HEK293 (cell line): ENCODE data around the gene DAGLB.
A peak's percentile ranks its signal among the peaks of the same experiment; 100 is the strongest.

Experiments
- BCL11A ChIP-seq: fragments of 450-650 bp; formaldehyde crosslinking; IDR thresholded peaks from 2 replicates; pipeline ENCODE4 v1.5.1; 2016; ENCODE audit warnings: low read depth, missing biosample characterization, missing genetic modification characterization
- GFI1B ChIP-seq: fragments of 450-650 bp; formaldehyde crosslinking; IDR thresholded peaks from 2 replicates; pipeline ENCODE4 v1.5.1; 2016; ENCODE audit warnings: missing biosample characterization, missing genetic modification characterization
- HOXC10 ChIP-seq: sonication (generic); formaldehyde crosslinking; IDR thresholded peaks from 2 replicates; pipeline ENCODE4 v1.8.1; 2023; ENCODE audit warnings: mild to moderate bottlenecking, missing genetic modification reagents
- HOXD13 ChIP-seq: sonication (generic); formaldehyde crosslinking; IDR thresholded peaks from 2 replicates; pipeline ENCODE4 v1.8.0; 2022; ENCODE audit warnings: missing genetic modification reagents, borderline replicate concordance
- IKZF3 ChIP-seq: fragments of 450-650 bp; IDR thresholded peaks from 2 replicates; pipeline ENCODE4 v1.5.0; 2018; ENCODE audit warnings: missing biosample characterization, mild to moderate bottlenecking, missing genetic modification characterization, moderate library complexity
- KLF1 ChIP-seq: fragments of 450-650 bp; formaldehyde crosslinking; IDR thresholded peaks from 2 replicates; pipeline ENCODE4 v1.5.1; 2016; ENCODE audit warnings: missing biosample characterization, missing genetic modification characterization
- MZF1 ChIP-seq: fragments of 450-650 bp; formaldehyde crosslinking; IDR thresholded peaks from 2 replicates; pipeline ENCODE4 v1.5.1; 2017; ENCODE audit warnings: missing biosample characterization, missing genetic modification characterization, borderline replicate concordance
- ZBTB17 ChIP-seq: fragments of 450-650 bp; formaldehyde crosslinking; IDR thresholded peaks from 2 replicates; pipeline ENCODE4 v1.5.1; 2016; ENCODE audit warnings: missing biosample characterization, missing genetic modification characterization
- ZEB2 ChIP-seq: fragments of 450-650 bp; formaldehyde crosslinking; IDR thresholded peaks from 2 replicates; pipeline ENCODE4 v1.5.1; 2016; ENCODE audit warnings: missing biosample characterization, missing genetic modification characterization
- ZIC2 ChIP-seq: fragments of 450-650 bp; formaldehyde crosslinking; IDR thresholded peaks from 2 replicates; pipeline ENCODE4 v1.5.1; 2016; ENCODE audit warnings: missing biosample characterization, missing genetic modification characterization
- ZNF133 ChIP-seq: fragments of 450-650 bp; formaldehyde crosslinking; IDR thresholded peaks from 2 replicates; pipeline ENCODE4 v1.5.1; 2016; ENCODE audit warnings: missing biosample characterization, missing genetic modification characterization
- ZNF157 ChIP-seq: fragments of 450-650 bp; formaldehyde crosslinking; IDR thresholded peaks from 2 replicates; pipeline ENCODE4 v1.5.1; 2016; ENCODE audit warnings: missing biosample characterization, missing genetic modification characterization
- ZNF16 ChIP-seq: fragments of 450-650 bp; formaldehyde crosslinking; IDR thresholded peaks from 2 replicates; pipeline ENCODE4 v1.5.1; 2016; ENCODE audit warnings: low read depth, missing biosample characterization, missing genetic modification characterization
- ZNF561 ChIP-seq: fragments of 450-650 bp; IDR thresholded peaks from 2 replicates; pipeline ENCODE4 v1.5.1; 2018; ENCODE audit warnings: missing biosample characterization, missing genetic modification characterization, borderline replicate concordance
- ZNF585B ChIP-seq: fragments of 450-650 bp; formaldehyde crosslinking; IDR thresholded peaks from 2 replicates; pipeline ENCODE4 v1.5.1; 2016; ENCODE audit warnings: missing biosample characterization, missing genetic modification characterization
- ZNF621 ChIP-seq: fragments of 450-650 bp; formaldehyde crosslinking; IDR thresholded peaks from 2 replicates; pipeline ENCODE4 v1.5.1; 2017; ENCODE audit warnings: missing biosample characterization, missing genetic modification characterization
- ZNF658 ChIP-seq: fragments of 450-650 bp; formaldehyde crosslinking; IDR thresholded peaks from 2 replicates; pipeline ENCODE4; 2016; ENCODE audit warnings: missing biosample characterization, missing genetic modification characterization
- ZNF701 ChIP-seq: fragments of 450-650 bp; formaldehyde crosslinking; IDR thresholded peaks from 2 replicates; pipeline ENCODE4 v1.5.1; 2016; ENCODE audit warnings: missing biosample characterization, missing genetic modification characterization
- ZNF76 ChIP-seq: fragments of 450-650 bp; formaldehyde crosslinking; IDR thresholded peaks from 2 replicates; pipeline ENCODE4; 2016; ENCODE audit warnings: low read depth, missing biosample characterization, missing genetic modification characterization, borderline replicate concordance
- ZSCAN30 ChIP-seq: fragments of 450-650 bp; IDR thresholded peaks from 2 replicates; pipeline ENCODE4 v1.5.1; 2018; ENCODE audit warnings: missing biosample characterization, mild to moderate bottlenecking, missing genetic modification characterization, moderate library complexity
- TF ChIP-seq, protein P1 (sequence below): fragments of 450-650 bp; formaldehyde crosslinking; IDR thresholded peaks from 2 replicates; pipeline ENCODE4 v1.5.1; 2016; ENCODE audit warnings: missing biosample characterization, missing genetic modification characterization
- TF ChIP-seq, protein P2 (sequence below): fragments of 450-650 bp; formaldehyde crosslinking; IDR thresholded peaks from 2 replicates; pipeline ENCODE4 v1.5.0; 2017; ENCODE audit warnings: missing biosample characterization, missing genetic modification characterization, borderline replicate concordance
- TF ChIP-seq, protein P3 (sequence below): fragments of 450-650 bp; formaldehyde crosslinking; IDR thresholded peaks from 2 replicates; pipeline ENCODE4 v1.5.1; 2016; ENCODE audit warnings: missing biosample characterization, missing genetic modification characterization
- TF ChIP-seq, protein P4 (sequence below): fragments of 450-650 bp; formaldehyde crosslinking; IDR thresholded peaks from 2 replicates; pipeline ENCODE4 v1.5.1; 2016; ENCODE audit warnings: missing biosample characterization, missing genetic modification characterization
- TF ChIP-seq, protein P5 (sequence below): fragments of 450-650 bp; formaldehyde crosslinking; IDR thresholded peaks from 2 replicates; pipeline ENCODE4 v1.5.1; 2016; ENCODE audit warnings: missing biosample characterization, missing genetic modification characterization

DAGLB gene

DNA sequence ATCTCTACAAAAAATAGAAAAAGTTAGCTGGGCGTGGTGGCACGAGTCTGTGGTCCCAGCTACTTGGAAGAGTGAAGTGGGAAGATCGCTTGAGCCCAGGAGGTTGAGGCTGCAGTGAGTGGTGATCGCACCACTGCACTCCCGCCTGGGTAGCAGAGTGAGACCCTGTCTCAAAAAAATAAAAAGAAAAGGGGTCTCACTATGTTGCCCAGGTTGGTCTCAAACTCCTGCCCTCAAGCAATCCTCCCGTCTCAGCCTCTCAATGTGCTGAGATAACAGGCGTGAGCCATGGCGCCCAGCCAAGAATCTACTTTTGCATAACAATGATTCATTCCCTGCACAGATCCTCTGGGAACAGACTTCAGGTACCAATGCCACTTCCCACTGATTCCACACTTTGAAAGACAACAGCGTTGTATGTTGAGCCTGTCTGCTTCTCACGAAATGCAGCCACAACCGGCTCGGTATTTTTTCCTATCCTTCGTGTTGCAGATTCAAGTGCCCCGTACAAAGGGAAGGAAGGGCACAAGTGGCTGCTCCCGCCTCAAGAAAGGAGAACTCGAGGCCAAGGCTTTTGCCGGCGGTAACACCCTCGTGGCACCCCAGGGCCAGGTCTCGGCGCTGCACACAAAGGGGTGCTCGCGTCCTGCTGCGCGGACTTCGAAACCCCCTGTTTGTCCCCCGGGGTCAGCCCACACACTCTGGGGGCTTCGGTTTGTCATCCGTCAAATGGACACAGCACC lies 745 bp downstream of the DAGLB start (continued):
- TF ChIP-seq HOXC10 (CRISPR knock-in tag): no peak
- no peak for TF ChIP-seq ZNF133 (tag by site-specific recombination)
- peak; percentile 36; the same call in 1 of the 2 replicates for TF ChIP-seq ZEB2 (tag by site-specific recombination)
- no peak for TF ChIP-seq KLF1 (tag by site-specific recombination)
- TF ChIP-seq, protein P1, sequence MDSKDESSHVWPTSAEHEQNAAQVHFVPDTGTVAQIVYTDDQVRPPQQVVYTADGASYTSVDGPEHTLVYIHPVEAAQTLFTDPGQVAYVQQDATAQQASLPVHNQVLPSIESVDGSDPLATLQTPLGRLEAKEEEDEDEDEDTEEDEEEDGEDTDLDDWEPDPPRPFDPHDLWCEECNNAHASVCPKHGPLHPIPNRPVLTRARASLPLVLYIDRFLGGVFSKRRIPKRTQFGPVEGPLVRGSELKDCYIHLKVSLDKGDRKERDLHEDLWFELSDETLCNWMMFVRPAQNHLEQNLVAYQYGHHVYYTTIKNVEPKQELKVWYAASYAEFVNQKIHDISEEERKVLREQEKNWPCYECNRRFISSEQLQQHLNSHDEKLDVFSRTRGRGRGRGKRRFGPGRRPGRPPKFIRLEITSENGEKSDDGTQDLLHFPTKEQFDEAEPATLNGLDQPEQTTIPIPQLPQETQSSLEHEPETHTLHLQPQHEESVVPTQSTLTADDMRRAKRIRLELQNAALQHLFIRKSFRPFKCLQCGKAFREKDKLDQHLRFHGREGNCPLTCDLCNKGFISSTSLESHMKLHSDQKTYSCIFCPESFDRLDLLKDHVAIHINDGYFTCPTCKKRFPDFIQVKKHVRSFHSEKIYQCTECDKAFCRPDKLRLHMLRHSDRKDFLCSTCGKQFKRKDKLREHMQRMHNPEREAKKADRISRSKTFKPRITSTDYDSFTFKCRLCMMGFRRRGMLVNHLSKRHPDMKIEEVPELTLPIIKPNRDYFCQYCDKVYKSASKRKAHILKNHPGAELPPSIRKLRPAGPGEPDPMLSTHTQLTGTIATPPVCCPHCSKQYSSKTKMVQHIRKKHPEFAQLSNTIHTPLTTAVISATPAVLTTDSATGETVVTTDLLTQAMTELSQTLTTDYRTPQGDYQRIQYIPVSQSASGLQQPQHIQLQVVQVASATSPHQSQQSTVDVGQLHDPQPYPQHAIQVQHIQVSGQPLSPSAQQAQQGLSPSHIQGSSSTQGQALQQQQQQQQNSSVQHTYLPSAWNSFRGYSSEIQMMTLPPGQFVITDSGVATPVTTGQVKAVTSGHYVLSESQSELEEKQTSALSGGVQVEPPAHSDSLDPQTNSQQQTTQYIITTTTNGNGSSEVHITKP: peak; percentile 56
- 0 out of 2 replicates have a peak, but pooled peaks have one; percentile 17 for TF ChIP-seq ZNF76 (tag by site-specific recombination)
- no peak for TF ChIP-seq ZNF585B (tag by site-specific recombination)
- TF ChIP-seq, protein P2, sequence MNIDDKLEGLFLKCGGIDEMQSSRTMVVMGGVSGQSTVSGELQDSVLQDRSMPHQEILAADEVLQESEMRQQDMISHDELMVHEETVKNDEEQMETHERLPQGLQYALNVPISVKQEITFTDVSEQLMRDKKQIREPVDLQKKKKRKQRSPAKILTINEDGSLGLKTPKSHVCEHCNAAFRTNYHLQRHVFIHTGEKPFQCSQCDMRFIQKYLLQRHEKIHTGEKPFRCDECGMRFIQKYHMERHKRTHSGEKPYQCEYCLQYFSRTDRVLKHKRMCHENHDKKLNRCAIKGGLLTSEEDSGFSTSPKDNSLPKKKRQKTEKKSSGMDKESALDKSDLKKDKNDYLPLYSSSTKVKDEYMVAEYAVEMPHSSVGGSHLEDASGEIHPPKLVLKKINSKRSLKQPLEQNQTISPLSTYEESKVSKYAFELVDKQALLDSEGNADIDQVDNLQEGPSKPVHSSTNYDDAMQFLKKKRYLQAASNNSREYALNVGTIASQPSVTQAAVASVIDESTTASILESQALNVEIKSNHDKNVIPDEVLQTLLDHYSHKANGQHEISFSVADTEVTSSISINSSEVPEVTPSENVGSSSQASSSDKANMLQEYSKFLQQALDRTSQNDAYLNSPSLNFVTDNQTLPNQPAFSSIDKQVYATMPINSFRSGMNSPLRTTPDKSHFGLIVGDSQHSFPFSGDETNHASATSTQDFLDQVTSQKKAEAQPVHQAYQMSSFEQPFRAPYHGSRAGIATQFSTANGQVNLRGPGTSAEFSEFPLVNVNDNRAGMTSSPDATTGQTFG (tag by site-specific recombination): no peak
- no peak for TF ChIP-seq BCL11A
- no peak for TF ChIP-seq GFI1B (tag by site-specific recombination)
- no peak; the same call in 1 of the 2 replicates for TF ChIP-seq ZSCAN30 (tag by site-specific recombination)
- no peak for TF ChIP-seq ZNF701 (tag by site-specific recombination)
- no peak for TF ChIP-seq ZNF658 (tag by site-specific recombination)
- TF ChIP-seq, protein P3, sequence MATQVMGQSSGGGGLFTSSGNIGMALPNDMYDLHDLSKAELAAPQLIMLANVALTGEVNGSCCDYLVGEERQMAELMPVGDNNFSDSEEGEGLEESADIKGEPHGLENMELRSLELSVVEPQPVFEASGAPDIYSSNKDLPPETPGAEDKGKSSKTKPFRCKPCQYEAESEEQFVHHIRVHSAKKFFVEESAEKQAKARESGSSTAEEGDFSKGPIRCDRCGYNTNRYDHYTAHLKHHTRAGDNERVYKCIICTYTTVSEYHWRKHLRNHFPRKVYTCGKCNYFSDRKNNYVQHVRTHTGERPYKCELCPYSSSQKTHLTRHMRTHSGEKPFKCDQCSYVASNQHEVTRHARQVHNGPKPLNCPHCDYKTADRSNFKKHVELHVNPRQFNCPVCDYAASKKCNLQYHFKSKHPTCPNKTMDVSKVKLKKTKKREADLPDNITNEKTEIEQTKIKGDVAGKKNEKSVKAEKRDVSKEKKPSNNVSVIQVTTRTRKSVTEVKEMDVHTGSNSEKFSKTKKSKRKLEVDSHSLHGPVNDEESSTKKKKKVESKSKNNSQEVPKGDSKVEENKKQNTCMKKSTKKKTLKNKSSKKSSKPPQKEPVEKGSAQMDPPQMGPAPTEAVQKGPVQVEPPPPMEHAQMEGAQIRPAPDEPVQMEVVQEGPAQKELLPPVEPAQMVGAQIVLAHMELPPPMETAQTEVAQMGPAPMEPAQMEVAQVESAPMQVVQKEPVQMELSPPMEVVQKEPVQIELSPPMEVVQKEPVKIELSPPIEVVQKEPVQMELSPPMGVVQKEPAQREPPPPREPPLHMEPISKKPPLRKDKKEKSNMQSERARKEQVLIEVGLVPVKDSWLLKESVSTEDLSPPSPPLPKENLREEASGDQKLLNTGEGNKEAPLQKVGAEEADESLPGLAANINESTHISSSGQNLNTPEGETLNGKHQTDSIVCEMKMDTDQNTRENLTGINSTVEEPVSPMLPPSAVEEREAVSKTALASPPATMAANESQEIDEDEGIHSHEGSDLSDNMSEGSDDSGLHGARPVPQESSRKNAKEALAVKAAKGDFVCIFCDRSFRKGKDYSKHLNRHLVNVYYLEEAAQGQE (tag by site-specific recombination): no peak
- peak; percentile 74; the same call in 1 of the 2 replicates for TF ChIP-seq IKZF3 (tag by site-specific recombination)
- no peak for TF ChIP-seq HOXD13 (CRISPR knock-in tag)
- no peak for TF ChIP-seq ZNF157 (tag by site-specific recombination)
- peak; percentile 48 for TF ChIP-seq ZBTB17 (tag by site-specific recombination)
- TF ChIP-seq, protein P4, sequence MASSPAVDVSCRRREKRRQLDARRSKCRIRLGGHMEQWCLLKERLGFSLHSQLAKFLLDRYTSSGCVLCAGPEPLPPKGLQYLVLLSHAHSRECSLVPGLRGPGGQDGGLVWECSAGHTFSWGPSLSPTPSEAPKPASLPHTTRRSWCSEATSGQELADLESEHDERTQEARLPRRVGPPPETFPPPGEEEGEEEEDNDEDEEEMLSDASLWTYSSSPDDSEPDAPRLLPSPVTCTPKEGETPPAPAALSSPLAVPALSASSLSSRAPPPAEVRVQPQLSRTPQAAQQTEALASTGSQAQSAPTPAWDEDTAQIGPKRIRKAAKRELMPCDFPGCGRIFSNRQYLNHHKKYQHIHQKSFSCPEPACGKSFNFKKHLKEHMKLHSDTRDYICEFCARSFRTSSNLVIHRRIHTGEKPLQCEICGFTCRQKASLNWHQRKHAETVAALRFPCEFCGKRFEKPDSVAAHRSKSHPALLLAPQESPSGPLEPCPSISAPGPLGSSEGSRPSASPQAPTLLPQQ: no peak
- TF ChIP-seq ZNF621 (tag by site-specific recombination): no peak
- TF ChIP-seq ZNF16: no peak
- TF ChIP-seq ZIC2 (tag by site-specific recombination): no peak; the same call in 1 of the 2 replicates
- TF ChIP-seq, protein P5, sequence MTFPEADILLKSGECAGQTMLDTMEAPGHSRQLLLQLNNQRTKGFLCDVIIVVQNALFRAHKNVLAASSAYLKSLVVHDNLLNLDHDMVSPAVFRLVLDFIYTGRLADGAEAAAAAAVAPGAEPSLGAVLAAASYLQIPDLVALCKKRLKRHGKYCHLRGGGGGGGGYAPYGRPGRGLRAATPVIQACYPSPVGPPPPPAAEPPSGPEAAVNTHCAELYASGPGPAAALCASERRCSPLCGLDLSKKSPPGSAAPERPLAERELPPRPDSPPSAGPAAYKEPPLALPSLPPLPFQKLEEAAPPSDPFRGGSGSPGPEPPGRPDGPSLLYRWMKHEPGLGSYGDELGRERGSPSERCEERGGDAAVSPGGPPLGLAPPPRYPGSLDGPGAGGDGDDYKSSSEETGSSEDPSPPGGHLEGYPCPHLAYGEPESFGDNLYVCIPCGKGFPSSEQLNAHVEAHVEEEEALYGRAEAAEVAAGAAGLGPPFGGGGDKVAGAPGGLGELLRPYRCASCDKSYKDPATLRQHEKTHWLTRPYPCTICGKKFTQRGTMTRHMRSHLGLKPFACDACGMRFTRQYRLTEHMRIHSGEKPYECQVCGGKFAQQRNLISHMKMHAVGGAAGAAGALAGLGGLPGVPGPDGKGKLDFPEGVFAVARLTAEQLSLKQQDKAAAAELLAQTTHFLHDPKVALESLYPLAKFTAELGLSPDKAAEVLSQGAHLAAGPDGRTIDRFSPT (tag by site-specific recombination): peak; percentile 64; the same call in 1 of the 2 replicates
- no peak for TF ChIP-seq ZNF561
- no peak for TF ChIP-seq MZF1 (tag by site-specific recombination)
